Liver (tissue), 9 donors: ENCODE results near the gene KCNQ1. TPM values are rescaled to one million over a fixed set of nuclear protein-coding genes. Genes with fewer than 3 reads are reported as not detected.

Experiments used
- DNase-seq: peaks from one replicate; pipeline ENCODE4 v3.0.0-alpha.2; 2017; ENCODE audit warnings: low spot score
- H3K27ac ChIP-seq, 2 donors: one replicate each; pipeline ENCODE4 v1.7.0; 2013; ENCODE audit warnings: inconsistent platforms in 2 of 2, low read length in 2 of 2, control low read depth in 1 of 2, low read depth in 1 of 2, mild to moderate bottlenecking in 1 of 2
- H3K27me3 ChIP-seq, 4 donors: one replicate each; pipeline versions ENCODE4 v1.6.1 to v1.7.0; 2013; ENCODE audit warnings: low read length in 3 of 4, inconsistent platforms in 1 of 4, mild to moderate bottlenecking in 1 of 4, moderate library complexity in 1 of 4; ENCODE audit not compliant: control insufficient read depth in 4 of 4, insufficient read depth in 4 of 4
- H3K36me3 ChIP-seq, 4 donors: one replicate each; pipeline versions ENCODE4 v1.6.1 to v1.7.0; 2013; ENCODE audit warnings: low read length in 3 of 4, mild to moderate bottlenecking in 3 of 4, low read depth in 1 of 4, moderate library complexity in 1 of 4; ENCODE audit not compliant: control insufficient read depth in 4 of 4, insufficient read depth in 3 of 4
- H3K4me1 ChIP-seq, 4 donors: one replicate each; pipeline versions ENCODE4 v1.6.1 to v1.7.0; 2013; ENCODE audit warnings: low read length in 3 of 4, mild to moderate bottlenecking in 3 of 4, moderate library complexity in 1 of 4; ENCODE audit not compliant: control insufficient read depth in 4 of 4, insufficient read depth in 4 of 4
- H3K4me3 ChIP-seq, 3 donors: one replicate each; pipeline versions ENCODE4 v1.6.1 to v1.7.0; 2013; ENCODE audit warnings: low read length in 3 of 3, control low read depth in 1 of 3, low read depth in 1 of 3, mild to moderate bottlenecking in 1 of 3
- H3K9ac ChIP-seq, 2 donors: one replicate each; pipeline ENCODE4 v1.7.0; 2013; ENCODE audit warnings: low read length in 2 of 2, mild to moderate bottlenecking in 2 of 2, moderate library complexity in 2 of 2, control low read depth in 1 of 2, low read depth in 1 of 2
- H3K9me3 ChIP-seq, 4 donors: one replicate each; pipeline versions ENCODE4 v1.6.1 to v1.7.0; 2013; ENCODE audit warnings: low read length in 3 of 4; ENCODE audit not compliant: control insufficient read depth in 4 of 4
- EGR1 ChIP-seq, 2 donors: IDR thresholded peaks; 2 replicates each; pipeline ENCODE4 v1.6.1; 2016 to 2018; ENCODE audit warnings: antibody characterized with exemption in 2 of 2, low read depth in 2 of 2
- FOXA1 ChIP-seq: IDR thresholded peaks from 2 replicates; pipeline ENCODE4 v1.6.1; 2016; ENCODE audit warnings: antibody characterized with exemption
- HNF4A ChIP-seq, 2 donors: conservative IDR thresholded peaks; 2 replicates each; pipeline ENCODE4 v1.6.1; 2016; ENCODE audit warnings: antibody characterized with exemption in 2 of 2, mild to moderate bottlenecking in 2 of 2
- NR2F2 ChIP-seq: IDR thresholded peaks from 2 replicates; pipeline ENCODE4 v1.6.1; 2016; ENCODE audit warnings: antibody characterized with exemption
- RAD21 ChIP-seq, 2 donors: IDR thresholded peaks; 2 replicates each; pipeline ENCODE4 v1.6.1; 2016; ENCODE audit warnings: antibody characterized with exemption in 2 of 2, mild to moderate bottlenecking in 2 of 2
- RXRA ChIP-seq, 2 donors: IDR thresholded peaks; 2 replicates each; pipeline ENCODE4 v1.6.1; 2017 to 2018; ENCODE audit warnings: antibody characterized with exemption in 2 of 2, mild to moderate bottlenecking in 1 of 2
- SP1 ChIP-seq: IDR thresholded peaks from 2 replicates; pipeline ENCODE4 v1.6.1; 2018; ENCODE audit warnings: antibody characterized with exemption, mild to moderate bottlenecking
- TAF1 ChIP-seq: conservative IDR thresholded peaks from 2 replicates; pipeline ENCODE4 v1.6.1; 2016; ENCODE audit warnings: antibody characterized with exemption, mild to moderate bottlenecking
- YY1 ChIP-seq: IDR thresholded peaks from 2 replicates; pipeline ENCODE4 v1.6.1; 2016; ENCODE audit warnings: antibody characterized with exemption, mild to moderate bottlenecking
- WGBS: extraction: QIAGEN DNeasy Blood & Tissue Kit; methylation state at CpG from one replicate; pipeline ENCODE4 v1.1.7; 2013; 5-methylcytosine and 5-hydroxymethylcytosine counted together
- polyA plus RNA-seq, 2 donors: library from polyadenylated mRNA; stranded (reverse) in 1 of 2; unstranded in 1 of 2; fragments of 200-250 nt in 1 of 2; fragments of >200 nt in 1 of 2; fragmentation: Nextera tagmentation in 1 of 2; extraction: Ambion mirVana in 1 of 2; gene quantifications; one replicate each; pipeline versions ENCODE4 v1.2.1 to v1.2.3, GENCODE V29; 2013 to 2015
- total RNA-seq, 2 donors: library from RNA; depleted of rRNA; stranded (reverse); fragments of >200 nt; gene quantifications; one replicate each; pipeline ENCODE4 v1.2.3, GENCODE V29; 2014
- TF ChIP-seq, protein P1 (sequence below): IDR thresholded peaks from 2 replicates; pipeline ENCODE4 v1.6.1; 2016; ENCODE audit warnings: antibody characterized with exemption
- TF ChIP-seq, protein P2 (sequence below): fragments of 150-350 bp; IDR thresholded peaks from 2 replicates; pipeline ENCODE4 v1.5.1; 2017; ENCODE audit warnings: improper control_type of control experiment, low read depth, low read length; ENCODE audit not compliant: missing input control
- TF ChIP-seq, protein P3 (sequence below): IDR thresholded peaks from 2 replicates; pipeline ENCODE4 v1.6.1; 2016; ENCODE audit warnings: antibody characterized with exemption
- donor health status: healthy.
- donor health status: healthy.
- donor health status: healthy.
- donor health status: healthy.
- donor health status: healthy.

KCNQ1 gene
- total and polyA plus RNA-seq, 4 donors: 0.31 to 2.2 (median 1.5) TPM

DNA sequence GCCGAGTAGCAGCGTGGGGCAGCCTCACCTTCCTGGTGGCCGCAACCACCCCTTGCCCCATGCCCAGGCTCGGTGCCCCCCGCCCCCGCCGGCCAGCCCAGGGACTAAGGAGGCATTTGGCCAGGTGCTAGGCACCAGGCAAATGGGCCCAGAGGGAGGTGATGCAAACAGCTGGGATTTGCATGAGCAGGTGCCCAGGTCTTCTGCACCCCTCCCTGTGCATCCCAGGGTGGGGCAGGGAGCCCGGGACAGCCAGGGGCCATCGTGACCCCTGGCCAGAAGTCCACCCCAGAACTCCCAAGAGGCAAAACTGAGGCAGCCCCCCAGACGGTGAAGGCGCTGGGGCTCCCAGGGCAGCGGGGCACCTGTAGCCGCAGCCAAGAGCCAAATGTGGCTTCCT is 18.6 kb upstream of the KCNQ1 start (continued):
- TF ChIP-seq, protein P1, sequence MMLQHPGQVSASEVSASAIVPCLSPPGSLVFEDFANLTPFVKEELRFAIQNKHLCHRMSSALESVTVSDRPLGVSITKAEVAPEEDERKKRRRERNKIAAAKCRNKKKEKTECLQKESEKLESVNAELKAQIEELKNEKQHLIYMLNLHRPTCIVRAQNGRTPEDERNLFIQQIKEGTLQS: no peak
- TF ChIP-seq FOXA1: no peak
- TF ChIP-seq YY1: no peak
- TF ChIP-seq TAF1: no peak

DNA sequence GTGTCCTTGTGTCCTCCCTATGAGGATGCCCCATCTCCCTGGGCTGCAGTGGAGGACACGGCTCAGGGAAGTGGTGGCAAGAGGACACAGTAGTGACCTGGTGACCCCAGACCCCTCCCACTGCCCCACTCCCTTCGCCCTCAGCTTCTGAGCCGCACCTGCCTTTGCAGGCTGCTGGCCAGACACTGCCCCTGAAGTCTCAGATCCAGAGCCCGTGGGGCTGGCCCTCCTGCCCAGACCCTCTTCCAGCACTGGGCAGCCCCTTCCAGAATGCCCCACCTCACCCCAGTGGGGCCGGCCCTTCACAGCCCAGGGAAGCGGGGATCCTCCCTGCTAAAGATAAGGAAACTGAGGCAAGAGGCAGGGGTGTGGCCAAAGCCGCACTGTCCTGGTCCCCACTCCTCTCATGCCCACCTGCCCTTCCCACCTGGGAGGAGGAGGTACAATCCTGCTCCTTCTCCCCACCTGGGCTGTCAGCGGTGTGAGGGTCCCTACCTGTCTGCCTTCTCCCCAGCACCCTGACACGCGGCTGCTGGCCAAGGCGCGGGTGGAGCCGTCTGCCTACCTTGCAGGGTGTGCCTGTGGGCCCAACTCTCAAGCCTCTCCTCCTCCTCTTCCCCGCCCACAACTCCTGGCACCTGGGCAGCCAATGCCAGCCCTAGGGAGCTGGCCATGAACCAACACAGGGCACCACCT is 17.8 kb upstream of the KCNQ1 start:
- Histone ChIP-seq H3K4me1 (no peaks in the 10 kb centered on the region), H3K9ac (no peak overlapping the region), H3K9me3 (no peaks in the 10 kb centered on the region), H3K27me3 (no peaks in the 10 kb centered on the region), H3K27ac (no peak overlapping the region), H3K4me3 (no peak overlapping the region), H3K36me3 (no peaks in the 10 kb centered on the region)
- no peak for TF ChIP-seq NR2F2
- TF ChIP-seq RAD21 (IDR thresholded peaks at IDR 0.05): no peak
- DNase-seq: no peak
- WGBS: 79% methylated on average over 14 of the region's 14 CpGs

DNA sequence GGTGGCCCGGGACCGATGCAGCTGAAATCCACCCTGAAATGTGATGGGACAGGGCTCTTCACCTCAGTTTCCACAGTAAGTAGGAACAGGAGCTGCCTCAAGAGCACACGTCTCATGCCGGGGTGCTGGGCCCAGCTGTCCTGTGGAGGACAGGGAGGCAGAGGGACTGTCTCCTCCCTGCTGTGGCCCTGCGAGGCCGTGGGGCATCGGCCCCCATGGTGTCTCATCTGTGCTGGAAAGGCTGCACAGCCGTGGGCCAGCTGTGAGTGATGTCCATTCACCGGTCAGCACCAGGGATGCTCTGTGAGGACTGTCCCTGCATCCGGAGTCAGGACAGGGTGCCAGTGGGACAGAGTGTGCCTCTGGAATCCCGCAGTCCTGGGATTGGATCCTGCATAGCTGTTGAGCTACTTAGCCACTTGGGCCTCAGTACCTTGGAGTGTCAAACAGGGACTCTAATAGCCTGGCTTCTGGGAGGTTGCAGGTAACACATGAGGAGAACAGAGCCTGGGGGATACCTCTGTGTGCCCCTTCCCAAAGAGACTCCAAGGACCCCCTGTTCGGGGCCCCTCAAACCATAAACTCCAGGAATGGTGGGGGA is 17.0 kb upstream of the KCNQ1 start:
- WGBS: 64% methylated on average over 12 of the region's 12 CpGs
- no peak for DNase-seq
- Histone ChIP-seq H3K4me1 (no peaks in the 10 kb centered on the region), H3K4me3 (no peak overlapping the region), H3K36me3 (no peaks in the 10 kb centered on the region), H3K9ac (no peak overlapping the region), H3K27me3 (no peaks in the 10 kb centered on the region), H3K27ac (no peak overlapping the region), H3K9me3 (no peaks in the 10 kb centered on the region)
- TF ChIP-seq SP1: no peak
- TF ChIP-seq, protein P2, sequence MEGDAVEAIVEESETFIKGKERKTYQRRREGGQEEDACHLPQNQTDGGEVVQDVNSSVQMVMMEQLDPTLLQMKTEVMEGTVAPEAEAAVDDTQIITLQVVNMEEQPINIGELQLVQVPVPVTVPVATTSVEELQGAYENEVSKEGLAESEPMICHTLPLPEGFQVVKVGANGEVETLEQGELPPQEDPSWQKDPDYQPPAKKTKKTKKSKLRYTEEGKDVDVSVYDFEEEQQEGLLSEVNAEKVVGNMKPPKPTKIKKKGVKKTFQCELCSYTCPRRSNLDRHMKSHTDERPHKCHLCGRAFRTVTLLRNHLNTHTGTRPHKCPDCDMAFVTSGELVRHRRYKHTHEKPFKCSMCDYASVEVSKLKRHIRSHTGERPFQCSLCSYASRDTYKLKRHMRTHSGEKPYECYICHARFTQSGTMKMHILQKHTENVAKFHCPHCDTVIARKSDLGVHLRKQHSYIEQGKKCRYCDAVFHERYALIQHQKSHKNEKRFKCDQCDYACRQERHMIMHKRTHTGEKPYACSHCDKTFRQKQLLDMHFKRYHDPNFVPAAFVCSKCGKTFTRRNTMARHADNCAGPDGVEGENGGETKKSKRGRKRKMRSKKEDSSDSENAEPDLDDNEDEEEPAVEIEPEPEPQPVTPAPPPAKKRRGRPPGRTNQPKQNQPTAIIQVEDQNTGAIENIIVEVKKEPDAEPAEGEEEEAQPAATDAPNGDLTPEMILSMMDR: no peak
- TF ChIP-seq RXRA (IDR thresholded peaks at IDR 0.05): no peak
- TF ChIP-seq, protein P1: no peak
- no peak for TF ChIP-seq NR2F2
- no peak for TF ChIP-seq EGR1 (IDR thresholded peaks at IDR 0.05; ENCODE audit: low read depth in 2 of 2)
- no peak for TF ChIP-seq HNF4A (conservative IDR thresholded peaks at IDR 0.05)
- TF ChIP-seq YY1: no peak
- TF ChIP-seq, protein P3, sequence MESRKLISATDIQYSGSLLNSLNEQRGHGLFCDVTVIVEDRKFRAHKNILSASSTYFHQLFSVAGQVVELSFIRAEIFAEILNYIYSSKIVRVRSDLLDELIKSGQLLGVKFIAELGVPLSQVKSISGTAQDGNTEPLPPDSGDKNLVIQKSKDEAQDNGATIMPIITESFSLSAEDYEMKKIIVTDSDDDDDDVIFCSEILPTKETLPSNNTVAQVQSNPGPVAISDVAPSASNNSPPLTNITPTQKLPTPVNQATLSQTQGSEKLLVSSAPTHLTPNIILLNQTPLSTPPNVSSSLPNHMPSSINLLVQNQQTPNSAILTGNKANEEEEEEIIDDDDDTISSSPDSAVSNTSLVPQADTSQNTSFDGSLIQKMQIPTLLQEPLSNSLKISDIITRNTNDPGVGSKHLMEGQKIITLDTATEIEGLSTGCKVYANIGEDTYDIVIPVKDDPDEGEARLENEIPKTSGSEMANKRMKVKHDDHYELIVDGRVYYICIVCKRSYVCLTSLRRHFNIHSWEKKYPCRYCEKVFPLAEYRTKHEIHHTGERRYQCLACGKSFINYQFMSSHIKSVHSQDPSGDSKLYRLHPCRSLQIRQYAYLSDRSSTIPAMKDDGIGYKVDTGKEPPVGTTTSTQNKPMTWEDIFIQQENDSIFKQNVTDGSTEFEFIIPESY: no peak
- no peak for TF ChIP-seq FOXA1
- no peak for TF ChIP-seq RAD21 (IDR thresholded peaks at IDR 0.05)
